Activated T-cell treated with anti-CD3 and anti-CD28 coated beads for 1 hour (primary cell): ENCODE data around the gene BATF3.
A peak's percentile ranks its signal among the peaks of the same experiment; 100 is the strongest.

Experiments
- DNase-seq: peaks from one replicate; pipeline ENCODE4 v3.0.0-alpha.2; 2020; ENCODE audit warnings: low read depth

Gene BATF3

GRCh38 chr1:212703991-212704564 lies 4.4 kb upstream of the BATF3 start:
- no peak for DNase-seq

GRCh38 chr1:212702672-212703071 lies 3.0 kb upstream of the BATF3 start:
- no peak for DNase-seq

- DNase-seq: no peak
Observed at GRCh38 chr1:212701910-212702309, 2.3 kb upstream of the BATF3 start.

DNA sequence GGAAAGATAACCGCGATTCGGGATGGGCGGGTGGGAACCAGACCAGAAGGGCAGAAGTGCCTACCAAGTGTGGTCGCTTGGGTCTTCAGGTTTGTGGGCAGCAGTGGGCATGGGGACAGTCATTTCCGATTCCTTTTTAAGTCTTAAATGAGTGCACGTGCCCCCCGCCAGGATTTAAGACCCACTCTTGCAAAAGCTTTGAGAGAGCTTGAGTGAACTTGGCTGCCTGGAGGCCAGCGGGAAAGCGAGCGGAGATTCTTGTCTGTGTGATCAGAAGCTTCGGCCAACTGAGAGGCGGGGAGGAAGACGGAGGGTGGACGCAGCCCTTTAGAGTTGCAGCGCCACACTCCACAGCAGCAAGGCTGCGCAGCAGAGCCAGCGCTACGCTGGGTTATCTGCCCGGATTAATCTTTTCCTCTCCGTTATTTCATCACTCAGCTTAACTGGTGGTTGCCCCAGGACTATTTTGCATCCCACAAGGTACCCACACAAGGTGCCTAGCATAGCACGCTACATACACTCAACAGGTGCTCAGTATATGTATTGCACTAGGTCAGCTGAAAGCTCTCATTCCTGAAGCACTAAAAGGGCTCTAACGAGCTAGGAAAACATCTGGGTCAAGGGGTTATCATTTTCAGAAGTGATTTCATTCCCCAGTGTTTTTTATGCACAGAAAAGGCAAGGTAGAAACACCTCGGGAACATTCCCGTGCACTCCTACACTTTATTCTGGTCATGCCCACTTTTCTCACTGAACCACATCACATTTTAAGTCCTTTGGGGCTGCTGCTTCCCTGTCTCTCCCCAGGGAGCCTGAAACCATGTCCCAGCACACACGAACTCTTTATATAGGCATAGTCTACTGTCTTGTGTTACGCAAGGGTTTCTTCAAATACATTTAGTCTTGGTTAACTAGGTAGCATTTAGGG lies 1.5 kb upstream of the BATF3 start:
- DNase-seq: no peak

- peak; percentile 19 for DNase-seq
Observed at GRCh38 chr1:212700223-212700891, 717 bp upstream of the BATF3 start.

- DNase-seq: peak; percentile 24
Observed at GRCh38 chr1:212699104-212699624, 476 bp downstream of the BATF3 start.

DNA sequence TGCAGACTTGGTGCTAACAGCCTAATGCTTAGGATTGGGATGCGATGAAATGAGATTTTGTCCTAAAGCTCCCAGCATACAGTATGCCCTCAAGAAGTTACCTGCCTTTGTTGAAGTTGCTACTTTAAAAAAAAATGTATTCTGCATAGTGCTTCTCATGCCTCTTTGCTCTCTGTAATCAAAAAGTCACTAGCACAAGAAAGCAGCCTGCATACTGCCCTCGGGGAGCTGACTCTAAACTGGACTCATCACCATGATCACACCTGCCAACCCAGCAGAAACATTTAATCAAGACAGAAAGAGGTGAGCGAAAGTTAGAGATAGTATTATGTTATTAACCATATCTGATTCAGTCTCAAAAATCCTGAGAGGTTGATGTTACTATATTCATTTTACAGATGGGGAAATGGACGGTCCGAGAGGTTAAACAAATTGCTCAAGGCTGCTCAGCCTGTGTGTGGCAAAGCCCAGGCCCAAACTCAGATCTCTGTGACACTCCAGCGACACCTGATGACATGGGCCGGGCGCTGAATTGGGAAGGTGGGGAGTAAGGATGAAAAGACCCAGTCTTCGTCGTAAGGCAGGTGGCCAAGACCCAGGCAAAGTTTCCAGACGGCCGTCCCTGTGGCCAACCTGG lies 1.1 kb downstream of the BATF3 start:
- no peak for DNase-seq

DNA sequence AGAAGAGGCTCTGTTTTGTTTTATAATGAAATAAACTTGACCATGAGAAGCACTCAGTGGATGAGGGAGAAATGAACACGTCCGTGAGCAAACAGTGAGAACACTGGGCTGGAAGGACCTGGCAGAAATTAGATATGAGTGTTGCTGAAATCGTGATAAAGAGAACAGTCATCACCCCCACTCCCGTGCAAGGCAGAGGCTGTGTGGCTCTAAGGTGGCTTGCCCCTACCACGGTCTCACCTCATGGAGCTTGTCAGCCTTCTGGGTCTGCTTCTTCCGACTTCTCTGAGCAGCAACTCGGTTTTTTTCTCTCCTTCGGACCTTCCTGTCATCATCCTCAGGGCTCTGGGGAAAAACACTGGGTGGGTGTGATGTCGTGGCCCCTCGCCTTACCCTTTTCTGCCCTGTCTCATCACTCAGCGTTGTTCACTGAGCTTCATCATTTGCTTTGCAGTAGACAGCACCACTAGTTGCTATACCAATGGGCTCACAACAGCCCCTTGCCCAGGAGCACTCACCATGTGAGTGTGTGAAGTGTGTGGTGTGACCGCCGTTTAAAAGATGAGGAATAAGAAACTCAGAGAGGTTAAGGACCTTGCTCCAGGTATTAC lies 2.8 kb downstream of the BATF3 start:
- no peak for DNase-seq

DNA sequence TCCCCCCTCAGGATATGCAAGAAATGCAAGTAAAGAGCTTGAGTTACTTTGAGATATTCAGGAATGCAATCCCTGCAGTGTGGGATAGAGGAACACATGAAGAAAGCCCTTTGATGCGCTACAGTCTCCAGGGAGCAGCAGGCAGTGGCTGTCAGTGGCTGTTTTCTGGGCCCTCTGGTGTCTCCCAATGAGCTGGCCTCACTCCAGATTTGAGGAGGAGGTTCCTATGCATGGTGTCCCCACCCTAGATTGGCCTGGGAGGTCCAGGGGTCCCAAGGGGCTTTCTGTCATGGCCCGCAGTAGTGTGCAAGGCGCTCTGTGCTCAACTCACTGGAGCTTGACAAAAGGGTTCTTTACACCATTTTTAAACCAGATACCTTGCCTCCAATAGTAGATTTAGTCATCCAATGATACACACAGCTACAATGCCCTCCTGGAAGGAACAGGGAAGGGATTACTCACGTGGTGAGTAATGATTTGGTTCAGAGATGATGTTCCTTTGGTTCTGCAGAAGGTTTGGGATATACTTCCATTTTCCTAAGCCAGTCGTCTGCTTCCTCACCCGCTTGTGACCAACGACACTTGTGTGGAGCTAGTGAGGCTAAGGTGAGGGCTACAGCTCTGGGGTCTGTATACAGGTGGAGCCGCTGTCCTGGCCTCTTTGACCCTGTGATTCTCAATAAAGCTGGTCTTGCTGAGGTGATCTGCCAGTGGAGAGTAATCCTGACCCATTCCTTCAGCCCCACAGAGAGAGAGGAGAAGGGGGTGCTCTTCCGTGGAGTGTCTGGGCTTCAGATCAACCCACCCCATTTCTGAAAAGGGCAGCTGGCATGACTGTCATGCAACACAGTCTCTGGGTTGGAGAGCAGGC lies 6.6 kb downstream of the BATF3 start:
- no peak for DNase-seq

GRCh38 chr1:212691561-212692071 lies 8.0 kb downstream of the BATF3 start:
- no peak for DNase-seq

- DNase-seq: no peak
Observed at GRCh38 chr1:212690816-212691403, 8.7 kb downstream of the BATF3 start.

GRCh38 chr1:212689758-212690529 lies 9.7 kb downstream of the BATF3 start:
- DNase-seq: no peak

GRCh38 chr1:212689196-212689725 lies 10.4 kb downstream of the BATF3 start:
- DNase-seq: no peak

- DNase-seq: no peak
Observed at GRCh38 chr1:212688341-212689047, 11.1 kb downstream of the BATF3 start.

- no peak for DNase-seq
Observed at GRCh38 chr1:212687811-212688210, 11.8 kb downstream of the BATF3 start.

DNA sequence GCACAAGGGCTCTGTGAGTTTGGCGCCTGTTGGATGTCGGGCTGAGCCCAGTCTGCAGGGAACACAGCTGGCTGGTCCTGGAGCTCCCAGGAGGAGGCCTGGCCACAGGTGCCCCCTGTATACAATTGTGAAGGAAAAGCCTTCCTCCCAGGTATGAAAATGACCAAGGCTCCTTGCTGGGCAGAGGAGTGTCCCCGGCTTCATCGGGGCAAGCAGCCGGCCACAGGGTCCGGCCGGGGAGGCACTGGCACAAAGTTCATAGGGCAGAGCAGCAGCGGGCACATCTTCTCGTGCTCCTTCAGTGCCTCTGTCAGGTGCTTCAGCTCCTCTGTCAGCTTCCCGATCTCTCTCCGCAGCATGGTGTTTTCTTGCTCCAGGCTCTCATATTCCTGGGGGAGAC lies 13.0 kb downstream of the BATF3 start:
- DNase-seq: no peak

GRCh38 chr1:212686069-212686468 lies 13.6 kb downstream of the BATF3 start:
- no peak for DNase-seq

GRCh38 chr1:212685429-212685828 lies 14.2 kb downstream of the BATF3 start:
- no peak for DNase-seq
